NCI-H1092 treated with DMSO at 0.1 percent for 48 hours (cell line): Measurements from ENCODE around the gene TAF11.
"Not testable (repeated sequence)": the region's sequence is repeated elsewhere in the genome, so short reads cannot be mapped to it uniquely, and the experiment has no call there.

Experiments used
- DNase-seq: peaks from one replicate; lab custom pipeline; 2025; lab: John Stamatoyannopoulos, UW

The TAF11 gene, protein sequence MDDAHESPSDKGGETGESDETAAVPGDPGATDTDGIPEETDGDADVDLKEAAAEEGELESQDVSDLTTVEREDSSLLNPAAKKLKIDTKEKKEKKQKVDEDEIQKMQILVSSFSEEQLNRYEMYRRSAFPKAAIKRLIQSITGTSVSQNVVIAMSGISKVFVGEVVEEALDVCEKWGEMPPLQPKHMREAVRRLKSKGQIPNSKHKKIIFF

DNA sequence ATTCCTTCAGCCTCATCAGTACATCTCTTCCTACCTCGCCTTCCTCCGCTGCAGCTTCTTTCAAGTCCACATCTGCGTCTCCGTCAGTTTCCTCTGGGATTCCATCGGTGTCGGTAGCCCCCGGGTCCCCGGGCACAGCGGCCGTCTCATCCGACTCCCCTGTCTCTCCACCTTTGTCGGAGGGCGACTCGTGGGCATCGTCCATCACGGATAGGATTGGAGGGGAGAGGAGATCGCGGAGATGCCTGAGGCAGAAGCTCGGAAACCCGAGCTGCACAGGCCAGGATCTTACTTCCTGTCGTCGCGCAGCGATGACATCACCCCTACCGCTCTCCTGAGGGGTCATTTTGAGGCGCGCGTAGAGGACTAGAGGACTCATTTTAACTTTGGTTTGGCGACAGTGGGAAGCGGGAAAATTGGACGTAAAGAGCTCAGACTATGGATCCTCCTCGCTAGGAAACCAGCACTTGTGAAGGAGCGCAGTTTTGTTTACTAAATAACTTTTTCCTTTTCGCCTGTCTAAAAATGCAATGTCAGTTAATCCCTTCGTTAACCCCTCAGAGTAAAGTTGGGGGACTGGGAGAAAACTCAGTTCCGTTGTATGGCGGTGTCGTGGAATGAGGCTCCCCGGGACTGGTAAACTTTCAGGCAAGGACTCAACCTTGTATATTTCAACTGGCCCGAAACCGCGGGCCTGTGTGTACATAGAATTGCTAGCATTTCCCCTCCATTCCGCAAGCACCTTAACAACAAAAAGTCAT lies at the start of gene TAF11:
TSS of gene TAF11 (minus strand) at position 290 of the 761 bp plus-strand sequence. CDS start at position 205, 85 bp downstream.
- DNase-seq: peak; percentile 82

DNA sequence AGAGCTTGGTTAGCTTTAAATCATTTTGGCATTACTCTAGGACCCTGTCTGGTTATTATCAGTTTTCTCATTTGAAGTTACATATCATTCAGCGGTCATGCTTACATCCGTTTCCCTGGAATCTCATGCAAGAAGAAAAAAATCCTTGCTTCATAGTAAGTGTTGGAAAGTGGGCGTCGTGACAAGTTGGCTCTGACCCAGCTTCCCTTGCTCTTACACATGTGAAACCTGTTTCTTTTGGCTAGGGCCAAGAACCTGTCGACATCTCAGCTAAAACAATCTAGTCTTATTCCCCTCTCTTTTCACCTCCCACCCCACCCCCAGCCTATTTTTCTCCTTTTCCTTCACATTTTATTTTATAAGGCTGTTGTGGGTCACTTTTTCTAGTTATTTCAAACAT lies 46.7 kb upstream of the TAF11 start:
- no peak for DNase-seq

DNA sequence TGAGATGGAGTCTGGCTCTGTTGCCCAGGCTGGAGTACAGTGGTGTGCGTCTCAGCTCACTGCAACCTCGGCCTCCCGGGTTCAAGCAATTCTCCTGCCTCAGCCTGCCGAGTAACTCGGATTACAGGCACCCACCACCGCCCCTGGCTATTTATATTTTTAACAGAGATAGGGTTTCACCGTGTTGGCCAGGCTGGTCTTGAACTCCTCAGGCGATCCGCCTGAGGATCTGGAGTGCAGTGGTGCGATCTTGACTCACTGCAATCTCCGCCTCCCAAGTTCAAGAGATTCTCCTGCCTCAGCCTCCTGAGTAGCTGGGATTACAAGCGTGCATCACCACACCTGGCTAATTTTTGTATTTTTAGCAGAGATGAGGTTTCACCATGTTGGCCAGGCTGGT lies 44.4 kb upstream of the TAF11 start:
- DNase-seq: not testable (repeated sequence)

DNA sequence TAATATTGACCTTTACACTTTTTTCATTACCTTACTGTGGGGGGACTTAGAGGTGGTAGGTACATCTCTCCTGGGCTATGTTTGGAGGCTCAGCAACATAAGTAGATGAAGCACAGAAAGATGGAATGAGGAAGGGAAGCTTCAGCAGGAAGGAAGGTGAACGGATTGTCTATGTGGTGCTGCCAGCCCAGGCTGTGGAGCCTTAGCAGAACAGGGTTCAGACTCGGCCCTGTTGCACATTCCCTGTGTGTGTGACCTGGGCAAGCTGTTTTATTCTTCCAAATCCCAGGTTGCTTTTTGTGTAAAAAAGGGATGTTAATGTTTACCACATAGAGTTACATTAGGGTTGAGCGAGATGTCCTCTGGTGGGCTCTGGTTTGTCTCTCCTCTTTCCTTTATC lies 42.4 kb upstream of the TAF11 start:
- no peak for DNase-seq

DNA sequence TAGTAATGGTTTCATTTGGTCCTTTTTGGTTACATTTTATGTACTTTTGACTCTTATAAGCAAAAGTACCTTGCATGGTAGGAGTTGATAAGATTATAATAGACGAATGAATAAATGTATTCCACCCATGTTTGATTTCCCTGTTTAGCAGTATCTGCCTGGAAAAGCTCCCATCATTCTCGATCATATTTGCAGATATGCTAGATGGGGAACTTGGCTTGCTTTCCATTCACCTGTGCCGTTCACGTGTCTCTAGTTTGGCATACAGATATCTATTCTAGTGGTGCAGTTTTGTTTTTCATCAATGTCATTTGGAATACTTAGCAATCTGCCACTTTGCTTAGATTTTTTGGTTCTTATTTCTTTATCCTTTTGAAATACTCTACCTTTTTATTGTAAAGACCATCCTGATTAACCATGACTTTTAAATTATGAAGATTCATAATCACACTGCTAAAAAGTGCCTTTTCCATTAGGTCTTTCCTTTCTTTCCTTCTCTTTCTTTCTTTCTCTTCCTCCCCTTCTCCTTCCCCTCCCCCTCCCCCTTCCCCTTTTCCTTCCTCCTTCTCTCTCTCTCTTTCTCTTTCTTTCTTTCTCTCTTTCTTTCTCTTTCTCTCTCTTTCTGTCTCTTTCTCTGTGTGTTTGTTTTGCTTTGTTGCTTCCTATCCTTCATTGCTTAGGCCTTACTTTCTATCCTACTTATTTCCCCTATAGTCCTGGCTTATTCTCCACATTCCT lies 41.6 kb upstream of the TAF11 start:
- DNase-seq: no peak

DNA sequence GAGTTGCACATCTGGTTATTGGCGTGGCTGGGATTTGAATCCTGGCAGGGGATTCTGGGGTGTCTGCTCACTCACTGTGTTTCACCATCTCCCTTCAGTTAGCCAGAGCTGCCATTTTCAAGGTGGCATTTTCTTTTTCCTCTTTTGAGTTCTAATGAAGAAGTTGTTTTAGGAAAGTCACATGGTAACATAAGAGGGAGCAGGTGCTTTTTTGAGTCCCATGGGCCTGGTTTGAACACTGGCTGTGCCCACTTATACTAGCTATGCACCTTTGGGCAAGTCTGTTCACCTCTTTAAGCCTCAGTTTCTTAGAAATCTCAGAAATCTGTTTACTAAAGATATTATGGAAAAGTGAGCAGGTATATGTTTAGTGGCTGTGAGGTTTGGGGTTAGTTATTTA lies 40.9 kb upstream of the TAF11 start:
- no peak for DNase-seq

DNA sequence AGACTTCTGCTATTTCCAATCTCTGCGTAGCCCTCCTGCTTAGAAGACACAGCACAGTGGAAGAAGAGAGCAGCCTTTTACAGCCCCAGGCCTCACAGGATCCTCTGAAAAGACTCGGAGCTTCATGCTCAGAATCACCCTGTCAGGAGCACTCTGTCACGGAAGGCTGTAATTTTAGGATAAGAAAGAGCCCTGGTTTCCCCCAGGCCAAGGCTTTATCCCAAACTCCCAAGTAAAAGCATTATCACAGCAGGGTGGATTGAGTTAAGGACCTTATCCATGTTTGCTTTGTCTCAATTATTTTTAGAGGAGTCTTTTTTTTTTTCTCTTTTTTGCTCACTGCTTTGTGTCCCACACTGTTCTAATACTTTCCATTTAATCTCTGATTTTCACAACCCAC lies 40.4 kb upstream of the TAF11 start:
- no peak for DNase-seq

DNA sequence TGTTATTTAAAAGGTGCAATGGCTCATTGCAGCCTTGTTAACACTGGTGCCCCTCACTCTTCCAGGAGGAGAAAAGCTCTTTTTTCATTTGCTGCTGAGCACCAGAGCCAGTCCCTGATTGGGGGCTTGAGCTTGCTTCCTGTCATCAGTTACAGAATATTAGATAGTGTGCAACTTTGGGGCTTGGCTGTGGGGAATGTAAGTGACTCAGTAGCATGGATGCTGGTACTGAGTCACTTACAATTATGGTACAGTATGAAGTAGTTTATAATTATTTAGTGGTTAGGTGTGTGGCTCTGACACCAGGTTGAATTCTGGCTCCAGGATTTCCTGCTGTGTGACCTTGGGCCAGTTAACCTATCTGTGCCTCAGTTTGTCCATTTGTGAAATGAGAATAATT lies 38.8 kb upstream of the TAF11 start:
- DNase-seq: no peak

DNA sequence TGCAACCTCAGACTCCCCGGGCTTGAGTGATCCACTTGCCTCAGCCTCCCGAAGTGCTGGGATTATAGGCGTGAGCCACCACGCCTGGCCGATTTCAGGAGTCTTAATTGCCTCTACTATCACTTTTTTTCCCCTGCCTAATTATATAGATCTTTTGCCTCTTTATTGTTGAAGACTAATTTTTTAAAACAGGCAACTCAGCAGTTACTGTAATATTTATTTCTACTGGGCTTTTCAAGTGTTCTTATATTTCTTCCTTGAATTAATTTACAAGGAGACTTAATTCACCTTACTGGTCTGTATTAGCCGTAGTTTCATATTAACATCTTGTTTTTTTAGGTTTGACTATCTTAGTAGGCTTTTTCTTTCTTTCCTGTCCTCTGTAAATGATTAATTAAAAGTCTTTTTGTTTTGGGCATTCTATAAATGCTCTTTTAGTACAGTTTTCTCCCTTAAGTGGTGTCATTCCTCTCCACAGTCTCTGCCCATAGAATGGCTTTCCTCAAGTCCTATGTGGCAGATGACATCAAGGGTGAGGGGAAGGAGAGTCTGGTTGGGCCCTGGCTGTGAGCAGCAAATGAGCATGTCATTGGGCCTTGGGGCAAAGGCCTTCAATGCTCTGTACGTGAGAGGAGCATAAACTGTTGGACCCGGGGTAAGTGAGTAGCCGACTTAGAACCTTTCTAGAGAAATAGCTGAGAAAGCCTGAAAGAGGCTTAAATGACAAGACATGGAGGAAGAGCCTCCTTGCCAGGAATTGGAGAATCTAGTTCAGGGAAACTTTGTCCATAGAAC lies 37.2 kb upstream of the TAF11 start:
- DNase-seq: no peak

DNA sequence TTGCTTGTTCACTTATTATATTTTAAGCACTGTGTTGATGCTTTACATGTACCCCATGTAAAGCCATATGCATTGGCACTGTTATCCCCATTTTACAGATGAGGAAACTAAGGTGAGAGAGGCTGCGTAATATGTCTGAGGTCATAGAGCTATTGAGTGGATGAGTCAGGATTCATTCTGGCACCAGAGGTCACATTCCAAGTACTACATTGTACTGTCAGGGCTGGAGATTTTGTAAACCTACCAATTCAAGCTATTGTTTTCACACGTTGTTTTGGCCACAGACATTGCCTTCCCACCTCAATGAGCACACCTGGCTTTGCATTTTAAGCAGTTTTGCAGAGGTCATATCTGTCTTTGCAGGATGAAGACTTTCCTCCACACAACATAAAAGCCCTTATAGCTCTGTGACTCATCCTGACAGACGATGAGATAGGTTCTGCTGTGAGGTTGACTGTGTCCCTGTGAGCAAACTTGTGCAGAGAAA lies 34.4 kb upstream of the TAF11 start:
- no peak for DNase-seq

DNA sequence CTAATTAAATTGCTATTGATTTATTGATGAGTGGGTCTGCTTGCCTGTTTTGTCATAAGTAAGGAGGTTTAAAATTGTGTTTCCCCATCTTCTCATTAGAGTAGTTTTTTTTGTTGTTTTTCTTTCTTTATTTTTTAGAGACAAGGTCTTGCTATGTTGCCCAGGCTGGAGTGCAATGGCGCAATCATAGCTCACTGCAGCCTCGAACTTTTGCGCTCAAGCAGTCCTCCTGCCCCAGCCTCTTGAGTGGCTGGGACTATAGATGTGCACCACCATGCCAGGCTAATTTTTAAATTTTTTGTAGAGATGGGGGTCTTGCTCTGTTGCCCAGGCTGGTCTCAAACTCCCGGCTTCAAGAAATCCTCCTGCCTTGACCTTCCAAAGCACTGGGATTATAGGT lies 32.3 kb upstream of the TAF11 start:
- no peak for DNase-seq

DNA sequence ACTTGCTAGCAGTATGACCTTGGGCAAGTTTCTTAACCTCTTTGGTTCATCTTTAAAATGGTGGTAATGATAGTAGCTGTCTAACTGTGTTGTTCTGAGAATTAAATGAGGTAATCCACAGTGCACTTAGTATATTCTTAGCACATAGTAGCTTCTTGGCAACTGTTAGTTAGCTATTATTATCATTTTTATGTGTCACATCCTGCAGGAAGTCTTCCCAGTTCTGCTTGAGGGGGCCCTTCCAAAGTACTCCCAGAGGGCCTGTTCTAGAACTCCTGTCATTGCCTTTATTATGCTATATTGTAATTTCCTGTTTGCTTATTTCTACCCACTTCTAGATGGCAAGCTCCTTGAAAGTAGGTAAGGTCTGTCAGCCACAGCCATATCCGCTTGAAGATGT lies 31.8 kb upstream of the TAF11 start:
- no peak for DNase-seq

DNA sequence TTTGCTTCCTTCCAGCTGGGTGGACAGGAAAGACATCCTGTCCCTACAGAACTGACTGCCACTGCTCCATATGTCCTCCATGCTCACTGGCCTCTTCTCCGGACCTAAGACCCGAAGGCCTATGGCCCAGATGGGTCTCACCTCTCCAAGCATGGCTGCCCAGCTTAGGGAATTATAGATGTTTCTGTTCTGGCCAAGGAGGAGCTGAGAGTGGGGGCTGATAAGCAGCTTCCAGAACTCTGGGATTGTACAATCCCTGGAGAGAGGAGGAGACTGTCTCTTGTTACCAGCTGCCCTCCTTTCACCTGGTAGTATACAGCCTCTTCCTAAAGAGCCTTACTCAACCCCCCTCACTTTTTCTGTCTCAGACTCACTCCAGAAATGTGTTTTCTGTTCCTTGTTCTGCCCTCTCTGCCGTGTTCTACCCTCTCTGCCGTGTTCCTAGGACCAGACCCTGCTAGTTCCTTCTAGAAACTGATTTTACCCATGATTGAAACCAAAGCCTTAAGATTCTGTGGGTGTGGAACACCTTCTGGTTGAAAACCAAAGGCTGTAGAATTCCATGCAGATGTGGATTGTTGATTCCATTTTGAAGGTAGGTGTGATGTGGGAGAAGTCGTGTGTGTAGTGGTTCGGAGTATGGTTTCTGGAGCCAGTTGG lies 29.9 kb upstream of the TAF11 start:
- no peak for DNase-seq

DNA sequence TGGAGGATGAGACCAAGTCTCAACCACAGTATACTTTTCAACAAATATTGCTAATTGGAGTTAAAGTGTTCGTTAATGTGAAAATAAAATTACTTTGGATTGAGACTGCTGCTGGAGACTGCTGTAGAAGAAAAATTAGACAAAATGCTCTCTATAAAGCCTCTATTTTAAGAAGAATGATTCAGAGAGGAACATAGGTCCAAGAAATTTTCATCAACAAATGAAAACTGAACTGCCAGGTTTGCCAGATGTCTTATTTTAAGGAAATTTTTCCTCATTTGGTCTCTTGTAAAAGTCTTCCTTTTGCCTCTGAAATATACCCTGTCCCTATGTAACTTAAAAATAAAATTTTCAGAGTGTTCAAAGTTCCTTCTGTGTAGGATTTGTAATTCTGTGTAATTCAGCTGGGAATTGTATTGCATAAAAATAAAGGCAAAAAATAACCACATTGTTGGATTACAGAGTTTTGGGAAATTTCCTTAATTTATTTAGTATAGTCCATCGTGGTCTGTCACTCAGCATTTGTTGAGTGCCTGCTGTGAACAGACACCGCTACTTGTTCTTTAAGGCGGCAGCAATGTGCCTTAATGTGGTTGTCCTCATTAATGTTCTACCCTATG lies 28.6 kb upstream of the TAF11 start:
- no peak for DNase-seq

DNA sequence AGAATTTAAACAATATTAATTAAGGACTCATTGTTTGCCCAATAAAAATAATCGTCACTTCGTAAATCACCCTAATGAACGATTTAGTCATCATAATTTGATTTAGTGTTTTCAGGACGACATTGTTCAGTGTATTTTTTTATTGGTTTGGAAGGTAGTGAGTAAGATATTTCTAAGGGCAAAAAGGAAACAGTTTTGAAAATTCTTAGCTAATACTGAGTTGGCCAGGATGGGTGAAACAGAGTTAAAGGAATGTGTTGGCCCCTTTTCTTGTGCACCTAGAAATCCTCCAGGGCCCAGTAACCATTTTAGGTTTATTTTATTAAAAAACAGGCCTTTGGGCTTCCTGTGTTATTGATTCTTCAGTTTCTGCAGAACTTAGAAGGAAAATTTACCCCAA lies 26.5 kb upstream of the TAF11 start:
- DNase-seq: no peak

DNA sequence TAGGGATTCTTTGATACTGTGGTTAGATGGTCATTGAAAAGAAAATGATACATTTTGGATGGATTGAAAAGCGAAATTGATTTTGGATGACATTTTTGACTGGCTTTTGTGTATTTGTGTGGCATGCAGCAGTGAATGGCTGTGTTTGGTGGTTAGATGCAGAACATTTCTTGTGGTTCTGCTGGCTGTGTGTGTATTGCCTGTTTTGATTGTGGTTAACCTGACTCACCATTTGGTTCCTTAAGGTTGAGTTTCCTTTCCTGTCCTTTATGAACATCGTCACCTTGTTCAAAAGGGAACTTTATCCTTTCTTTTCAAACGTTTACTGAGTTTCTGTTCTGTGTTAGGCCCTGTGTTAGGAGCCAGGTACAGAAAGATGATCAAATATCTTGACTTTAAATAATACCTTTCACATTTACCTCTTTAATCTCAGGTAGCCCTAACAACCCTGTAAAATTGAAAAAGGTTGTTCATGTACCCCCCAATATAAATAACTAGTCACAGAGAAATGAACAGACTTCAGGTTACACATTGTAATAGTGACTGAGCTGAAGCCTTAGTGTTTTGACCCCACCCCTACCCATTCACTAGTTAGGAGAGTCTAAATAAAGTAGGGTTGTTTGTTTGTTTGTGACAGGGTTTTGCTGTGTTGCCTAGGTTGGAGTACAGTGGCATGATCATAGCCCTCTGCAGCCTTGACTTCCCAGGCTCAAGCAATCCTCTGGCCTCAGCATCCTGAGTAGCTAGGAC lies 25.0 kb upstream of the TAF11 start:
- DNase-seq: no peak

DNA sequence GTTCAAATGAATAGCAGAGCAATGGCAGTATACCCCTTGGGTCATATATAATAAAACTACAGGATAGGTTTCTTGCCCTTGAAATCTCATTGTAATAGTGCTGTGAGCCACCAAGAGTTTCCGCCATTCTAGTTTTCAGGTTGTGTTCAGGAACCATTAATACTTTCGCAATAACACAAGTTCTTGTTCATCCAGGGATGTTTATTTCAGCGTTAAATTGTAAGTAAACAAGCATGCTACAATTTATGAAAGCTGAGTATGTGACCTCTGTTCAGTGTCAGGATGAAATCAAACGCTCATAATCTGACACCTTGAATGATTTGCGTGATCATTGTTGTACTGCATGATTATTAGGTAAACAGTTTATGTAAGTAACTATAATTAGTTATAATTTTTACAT lies 24.0 kb upstream of the TAF11 start:
- DNase-seq: no peak

DNA sequence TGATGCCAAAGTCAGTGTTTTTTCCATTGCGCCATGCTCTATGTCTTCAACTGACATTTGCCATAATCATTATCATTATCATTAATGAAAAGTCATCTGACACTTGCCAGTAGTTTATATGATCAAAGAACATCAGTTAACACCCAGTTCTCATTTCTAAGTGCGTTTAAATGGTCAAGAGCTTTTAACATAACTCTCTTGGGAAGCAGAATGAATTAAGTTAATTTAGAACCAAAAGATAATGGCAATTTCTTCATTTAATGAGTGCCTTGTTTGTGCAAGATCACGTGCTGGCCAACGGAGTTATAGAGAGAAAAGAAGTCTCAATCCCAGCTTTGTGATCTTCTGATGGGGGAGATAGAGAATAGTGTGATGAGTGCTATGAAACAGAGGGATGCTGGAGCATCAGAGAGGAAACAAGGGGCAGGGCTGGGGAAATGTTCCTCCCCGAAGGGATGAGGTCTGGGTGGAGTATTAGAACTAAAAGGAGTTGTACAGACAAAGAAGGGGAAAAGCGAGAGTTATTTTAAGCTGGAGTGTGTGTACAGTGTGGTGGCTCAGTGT lies 21.6 kb upstream of the TAF11 start:
- DNase-seq: no peak

DNA sequence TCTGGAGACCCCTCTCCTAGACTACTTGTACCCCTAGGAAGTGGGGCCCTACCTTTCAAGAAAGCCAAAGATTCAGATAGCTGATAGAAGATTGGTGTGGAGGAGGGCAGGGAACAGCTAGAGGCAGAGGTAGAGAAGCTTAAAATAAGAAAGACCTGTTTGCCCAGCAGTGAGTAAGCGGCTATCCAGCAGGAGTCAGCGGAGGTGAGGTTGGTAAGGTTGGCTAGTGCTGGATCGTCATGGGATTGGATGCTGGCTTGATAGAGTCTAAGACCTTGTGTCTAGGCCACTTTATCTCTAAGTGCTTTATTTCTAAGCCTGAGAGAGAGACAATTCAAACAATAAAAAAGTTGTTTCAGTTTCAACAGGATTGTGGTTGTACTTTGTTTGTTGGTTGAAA lies 20.4 kb upstream of the TAF11 start:
- no peak for DNase-seq

DNA sequence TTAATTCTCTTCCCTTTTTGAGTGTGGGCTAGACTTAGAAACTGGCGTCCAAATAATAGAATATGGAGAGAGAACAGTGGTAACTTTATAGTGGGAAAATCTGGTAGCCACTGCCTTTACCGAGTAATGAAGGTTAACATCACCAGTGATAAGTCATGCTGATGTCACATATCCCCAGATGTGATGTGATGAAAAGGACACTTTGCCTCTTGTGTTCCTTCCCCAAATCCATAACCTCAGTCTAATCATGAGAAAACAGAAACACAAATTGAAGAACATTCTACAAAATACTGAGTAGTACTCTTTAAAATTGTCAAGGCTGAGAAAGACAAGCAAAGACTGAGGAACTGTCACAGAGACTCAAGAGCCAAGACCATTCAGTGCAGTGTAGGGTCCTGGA lies 19.0 kb upstream of the TAF11 start:
- DNase-seq: no peak
